Keratinocyte (primary cell): Measurements from ENCODE around the gene DHX57. TPM values are rescaled to one million over a fixed set of nuclear protein-coding genes. Genes with fewer than 3 reads are reported as not detected.

Experiments used
- DNase-seq: peaks from one replicate; pipeline ENCODE4 v3.0.0-alpha.2; 2011; ENCODE audit warnings: low read depth, missing footprints, low spot score
- FAIRE-seq: peaks from 2 replicates; lab custom pipeline; 2011; peaks lifted over from hg19 to GRCh38; lab: Jason Lieb, UNC
- H2AFZ ChIP-seq: 2 replicates; pipeline ENCODE4 v1.6.0; 2012; ENCODE audit warnings: low read length, control low read depth, inconsistent platforms; ENCODE audit not compliant: control insufficient read depth
- H3K27ac ChIP-seq: 2 replicates; pipeline ENCODE4 v1.5.1; 2011; ENCODE audit warnings: low read length; ENCODE audit not compliant: control insufficient read depth, insufficient read depth
- H3K27me3 ChIP-seq: 3 replicates; pipeline ENCODE4 v1.6.0; 2011; ENCODE audit warnings: low read length; ENCODE audit not compliant: control insufficient read depth, insufficient read depth; ENCODE audit errors: extremely low read depth
- H3K36me3 ChIP-seq, 2 experiments: 2 replicates in 1 of 2; 3 replicates in 1 of 2; pipeline ENCODE4 v1.5.1; 2011; ENCODE audit warnings: low read length in 2 of 2, mild to moderate bottlenecking in 1 of 2; ENCODE audit not compliant: control insufficient read depth in 2 of 2, insufficient read depth in 2 of 2; ENCODE audit errors: extremely low read depth in 1 of 2
- H3K4me1 ChIP-seq: 3 replicates; pipeline ENCODE4 v1.5.1; 2011; ENCODE audit warnings: low read length; ENCODE audit not compliant: control insufficient read depth, insufficient read depth; ENCODE audit errors: extremely low read depth
- H3K4me2 ChIP-seq: 3 replicates; pipeline ENCODE4 v1.6.0; 2011; ENCODE audit warnings: low read depth, low read length; ENCODE audit not compliant: control insufficient read depth, insufficient read depth; ENCODE audit errors: extremely low read depth
- H3K4me3 ChIP-seq, 3 experiments: fragments of 200-600 bp in 1 of 3; sonication (generic) in 1 of 3; 2 replicates in 2 of 3; 3 replicates in 1 of 3; pipeline ENCODE4 v1.5.1; 2011 to 2016; ENCODE audit warnings: low read length in 3 of 3, mild to moderate bottlenecking in 3 of 3, control low read depth in 2 of 3, inconsistent platforms in 1 of 3, low read depth in 1 of 3, mixed read lengths in 1 of 3, mixed run types in 1 of 3, moderate library complexity in 1 of 3; ENCODE audit not compliant: control insufficient read depth in 2 of 3, insufficient read depth in 2 of 3; ENCODE audit errors: extremely low read depth in 1 of 3
- H3K79me2 ChIP-seq: 2 replicates; pipeline ENCODE4 v1.6.0; 2012; ENCODE audit warnings: low read length; ENCODE audit not compliant: control insufficient read depth, insufficient read depth
- H3K9ac ChIP-seq: 3 replicates; pipeline ENCODE4 v1.6.0; 2011; ENCODE audit warnings: low read length; ENCODE audit not compliant: control insufficient read depth, insufficient read depth; ENCODE audit errors: extremely low read depth
- H3K9me1 ChIP-seq: 3 replicates; pipeline ENCODE4 v1.6.0; 2011; ENCODE audit warnings: low read length; ENCODE audit not compliant: control insufficient read depth, insufficient read depth; ENCODE audit errors: extremely low read depth
- H3K9me3 ChIP-seq: 2 replicates; pipeline ENCODE4 v1.5.1; 2012; ENCODE audit warnings: low read depth, low read length; ENCODE audit not compliant: control insufficient read depth
- H4K20me1 ChIP-seq: 3 replicates; pipeline ENCODE4 v1.6.0; 2011; ENCODE audit warnings: low read length; ENCODE audit not compliant: control insufficient read depth, insufficient read depth; ENCODE audit errors: extremely low read depth
- CTCF ChIP-seq, 3 experiments: IDR thresholded peaks in 1 of 3; conservative IDR thresholded peaks in 1 of 3; optimal IDR thresholded peaks in 1 of 3; 2 replicates in 2 of 3; 3 replicates in 1 of 3; pipeline versions ENCODE3 to v1.5.1; 2011; ENCODE audit warnings: low read length in 3 of 3, mild to moderate bottlenecking in 3 of 3, moderate library complexity in 2 of 3, control low read depth in 1 of 3, inconsistent platforms in 1 of 3; ENCODE audit not compliant: insufficient read depth in 2 of 3; ENCODE audit errors: extremely low read depth in 1 of 3
- EZH2 ChIP-seq: IDR thresholded peaks from one replicate; pipeline ENCODE4 v1.6.1; 2012; ENCODE audit warnings: inconsistent platforms, mild to moderate bottlenecking, low read length, moderate library complexity
- dilution Hi-C: fragments of 300-500 bp; cut with MboI; formaldehyde crosslinking; loops from one replicate; pipeline ENCODE4 v1.7.0; 2020; ENCODE audit warnings: low sequenced_read_pairs; ENCODE audit not compliant: extremely low pct_ligation_motif_present
- polyA plus RNA-seq, 5 experiments: library from polyadenylated mRNA; depleted of rRNA in 3 of 5; stranded (reverse) in 3 of 5; stranded (forward) in 1 of 5; unstranded in 1 of 5; fragments of >200 nt; gene quantifications; 1 replicate in 1 of 5; 2 replicates in 3 of 5; 3 replicates in 1 of 5; pipeline versions ENCODE4 v1.2.1 to v1.2.3, GENCODE V29; 2011 to 2012; ENCODE audit warnings: missing spikeins in 2 of 5, low read depth in 1 of 5, low replicate concordance in 1 of 5

Gene DHX57
- polyA plus RNA-seq, 1 donor (not counting 4 experiments of a cell fraction or from before 2014, with no cell fraction given): 19.0 TPM

GRCh38 chr2:38788306-38788705 lies 87.4 kb downstream of the DHX57 start:
- FAIRE-seq: no peak
- dilution Hi-C loops: no loop called here
- H3K4me2 ChIP-seq: no peak overlapping the region
- H3K27ac ChIP-seq: no peak overlapping the region
- no peaks in the 10 kb centered on the region for H3K4me1 ChIP-seq
- no peaks in the 10 kb centered on the region for H3K9me3 ChIP-seq
- TF ChIP-seq CTCF (optimal IDR thresholded peaks at IDR 0.05 in 1 of 3, IDR thresholded peaks at IDR 0.05 in 1 of 3, conservative IDR thresholded peaks at IDR 0.05 in 1 of 3; ENCODE audit: extremely low read depth in 1 of 3, insufficient read depth in 2 of 3, low read length in 3 of 3) (no peak), EZH2 (no peak)
- no peak for DNase-seq
- H3K27me3 ChIP-seq: no peaks in the 10 kb centered on the region
- H3K4me3 ChIP-seq: no peak overlapping the region
- H3K36me3 ChIP-seq: no peaks in the 10 kb centered on the region
- no peak overlapping the region for H2AFZ ChIP-seq
- H3K79me2 ChIP-seq: no peaks in the 10 kb centered on the region
- H3K9me1 ChIP-seq: no peaks in the 10 kb centered on the region
- no peak overlapping the region for H3K9ac ChIP-seq
- no peaks in the 10 kb centered on the region for H4K20me1 ChIP-seq

GRCh38 chr2:38783586-38783985 lies 92.1 kb downstream of the DHX57 start:
- Histone ChIP-seq H3K27me3 (no peaks in the 10 kb centered on the region), H3K4me1 (peaks cover 6% of the 10 kb centered on the region), H3K79me2 (peaks cover 6% of the 10 kb centered on the region), H3K9ac (no peak overlapping the region), H3K9me1 (no peaks in the 10 kb centered on the region), H3K4me2 (no peak overlapping the region), H3K36me3 (peaks cover 0 to 2% of the 10 kb centered on the region in 2 experiments), H2AFZ (no peak overlapping the region), H4K20me1 (no peaks in the 10 kb centered on the region), H3K4me3 (no peak overlapping the region), H3K27ac (no peak overlapping the region), H3K9me3 (no peaks in the 10 kb centered on the region)
- TF ChIP-seq EZH2: no peak
- no peak for TF ChIP-seq CTCF (optimal IDR thresholded peaks at IDR 0.05 in 1 of 3, IDR thresholded peaks at IDR 0.05 in 1 of 3, conservative IDR thresholded peaks at IDR 0.05 in 1 of 3; ENCODE audit: extremely low read depth in 1 of 3, insufficient read depth in 2 of 3, low read length in 3 of 3)
- dilution Hi-C loops: no loop called here
- FAIRE-seq (no peak), DNase-seq (no peak)
